ENCODE results near the gene MGAT4C.
"Not testable (repeated sequence)": the region's sequence is repeated elsewhere in the genome, so short reads cannot be mapped to it uniquely, and the experiment has no call there.

MGAT4C gene

GRCh38 chr12:86134561-86134960, 121.6 kb downstream of the MGAT4C start:
- DNase-seq (ENCODE audit: low read depth in 2 of 2) = no peak

GRCh38 chr12:86126900-86127299, 129.3 kb downstream of the MGAT4C start:
- not testable (repeated sequence) for DNase-seq (ENCODE audit: low read depth in 2 of 2)

GRCh38 chr12:86122846-86123468, 133.2 kb downstream of the MGAT4C start:
- DNase-seq (ENCODE audit: low read depth in 2 of 2) = no peak

- no peak for DNase-seq (ENCODE audit: low read depth in 2 of 2)
Observed at GRCh38 chr12:86118161-86118560, 138.0 kb downstream of the MGAT4C start.

- DNase-seq (ENCODE audit: low read depth in 2 of 2) = no peak
Observed at GRCh38 chr12:86117711-86118110, 138.5 kb downstream of the MGAT4C start.

GRCh38 chr12:86104087-86104486, 152.1 kb downstream of the MGAT4C start:
- no peak for DNase-seq (ENCODE audit: low read depth in 2 of 2)

GRCh38 chr12:86097161-86097560, 159.0 kb downstream of the MGAT4C start:
- no peak for DNase-seq (ENCODE audit: low read depth in 2 of 2)

- no peak for DNase-seq (ENCODE audit: low read depth in 2 of 2)
Observed at GRCh38 chr12:86091681-86092080, 164.5 kb downstream of the MGAT4C start.

GRCh38 chr12:86081843-86082242, 174.3 kb downstream of the MGAT4C start:
- DNase-seq (ENCODE audit: low read depth in 2 of 2) = no peak

- not testable (repeated sequence) for DNase-seq (ENCODE audit: low read depth in 2 of 2)
Observed at GRCh38 chr12:86059052-86059451, 197.1 kb downstream of the MGAT4C start.

- no peak for DNase-seq (ENCODE audit: low read depth in 2 of 2)
Observed at GRCh38 chr12:86057092-86057845, 198.9 kb downstream of the MGAT4C start.

- DNase-seq (ENCODE audit: low read depth in 2 of 2) = no peak
Observed at GRCh38 chr12:86052921-86053320, 203.3 kb downstream of the MGAT4C start.

GRCh38 chr12:86050010-86050409, 206.2 kb downstream of the MGAT4C start:
- no peak for DNase-seq (ENCODE audit: low read depth in 2 of 2)

GRCh38 chr12:86044396-86044795, 211.8 kb downstream of the MGAT4C start:
- no peak for DNase-seq (ENCODE audit: low read depth in 2 of 2)

GRCh38 chr12:86042062-86042461, 214.1 kb downstream of the MGAT4C start:
- DNase-seq (ENCODE audit: low read depth in 2 of 2) = no peak

- no peak for DNase-seq (ENCODE audit: low read depth in 2 of 2)
Observed at GRCh38 chr12:86018361-86018760, 237.8 kb downstream of the MGAT4C start.

GRCh38 chr12:86015026-86015425, 241.2 kb downstream of the MGAT4C start:
- no peak for DNase-seq (ENCODE audit: low read depth in 2 of 2)

- DNase-seq (ENCODE audit: low read depth in 2 of 2) = no peak
Observed at GRCh38 chr12:86006727-86007126, 249.5 kb downstream of the MGAT4C start.

- DNase-seq (ENCODE audit: low read depth in 2 of 2) = no peak
Observed at GRCh38 chr12:85998074-85998473, 258.1 kb downstream of the MGAT4C start.

GRCh38 chr12:85996280-85996679, 259.9 kb downstream of the MGAT4C start:
- DNase-seq (ENCODE audit: low read depth in 2 of 2) = no peak

GRCh38 chr12:85993746-85994145, 262.4 kb downstream of the MGAT4C start:
- no peak for DNase-seq (ENCODE audit: low read depth in 2 of 2)

- no peak for DNase-seq (ENCODE audit: low read depth in 2 of 2)
Observed at GRCh38 chr12:85985996-85986395, 270.2 kb downstream of the MGAT4C start.

- no peak for DNase-seq (ENCODE audit: low read depth in 2 of 2)
Observed at GRCh38 chr12:85983601-85984000, 272.6 kb downstream of the MGAT4C start.

All from stimulated activated CD8-positive, alpha-beta memory T cell treated with anti-CD3 and anti-CD28 coated beads, Interleukin-7, amount 100 ng/mL, for 1 hour (primary cell).